Astrocyte of the spinal cord (primary cell): ENCODE measurements around the gene CEP131.

Experiments
- DNase-seq: peaks from one replicate; pipeline ENCODE4 v3.0.0; 2011; ENCODE audit warnings: low read depth, low spot score
- H3K4me3 ChIP-seq: 2 replicates; pipeline ENCODE4 v1.5.1; 2011; ENCODE audit warnings: low read depth, mild to moderate bottlenecking, low read length, moderate library complexity
- in situ Hi-C: cut with HindIII; loops from 2 replicates; pipeline ENCODE4 v1.10.0; 2017; ENCODE audit warnings: low sequenced_read_pairs
- TF ChIP-seq, protein P1 (sequence below): IDR thresholded peaks from 2 replicates; pipeline ENCODE4 v1.5.1; 2012; ENCODE audit warnings: low read depth, mild to moderate bottlenecking, low read length, inconsistent platforms

Gene CEP131

DNA sequence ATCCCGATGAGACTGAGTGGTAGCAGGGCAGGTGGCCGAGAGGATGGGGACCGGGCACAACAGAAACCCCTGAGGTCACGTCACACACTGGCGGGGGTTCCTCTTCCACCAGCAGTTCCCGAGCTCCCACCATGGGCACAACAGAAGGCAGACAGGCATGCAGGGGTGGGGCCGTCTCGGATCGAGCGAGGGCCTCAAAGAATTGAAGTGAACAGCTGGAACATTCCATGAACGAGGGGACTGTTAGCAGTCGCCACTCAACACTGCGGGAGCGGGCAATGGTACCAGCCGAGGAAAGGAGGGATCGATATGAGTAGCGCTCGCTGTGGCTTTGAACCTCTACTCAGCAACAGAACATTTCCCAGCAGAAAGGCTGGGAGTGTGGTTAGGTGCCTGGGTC is 5.3 kb downstream of the CEP131 start:
- in situ Hi-C loops: no loop called here
- no peak overlapping the region for H3K4me3 ChIP-seq
- TF ChIP-seq, protein P1, sequence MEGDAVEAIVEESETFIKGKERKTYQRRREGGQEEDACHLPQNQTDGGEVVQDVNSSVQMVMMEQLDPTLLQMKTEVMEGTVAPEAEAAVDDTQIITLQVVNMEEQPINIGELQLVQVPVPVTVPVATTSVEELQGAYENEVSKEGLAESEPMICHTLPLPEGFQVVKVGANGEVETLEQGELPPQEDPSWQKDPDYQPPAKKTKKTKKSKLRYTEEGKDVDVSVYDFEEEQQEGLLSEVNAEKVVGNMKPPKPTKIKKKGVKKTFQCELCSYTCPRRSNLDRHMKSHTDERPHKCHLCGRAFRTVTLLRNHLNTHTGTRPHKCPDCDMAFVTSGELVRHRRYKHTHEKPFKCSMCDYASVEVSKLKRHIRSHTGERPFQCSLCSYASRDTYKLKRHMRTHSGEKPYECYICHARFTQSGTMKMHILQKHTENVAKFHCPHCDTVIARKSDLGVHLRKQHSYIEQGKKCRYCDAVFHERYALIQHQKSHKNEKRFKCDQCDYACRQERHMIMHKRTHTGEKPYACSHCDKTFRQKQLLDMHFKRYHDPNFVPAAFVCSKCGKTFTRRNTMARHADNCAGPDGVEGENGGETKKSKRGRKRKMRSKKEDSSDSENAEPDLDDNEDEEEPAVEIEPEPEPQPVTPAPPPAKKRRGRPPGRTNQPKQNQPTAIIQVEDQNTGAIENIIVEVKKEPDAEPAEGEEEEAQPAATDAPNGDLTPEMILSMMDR: no peak
- DNase-seq: no peak

DNA sequence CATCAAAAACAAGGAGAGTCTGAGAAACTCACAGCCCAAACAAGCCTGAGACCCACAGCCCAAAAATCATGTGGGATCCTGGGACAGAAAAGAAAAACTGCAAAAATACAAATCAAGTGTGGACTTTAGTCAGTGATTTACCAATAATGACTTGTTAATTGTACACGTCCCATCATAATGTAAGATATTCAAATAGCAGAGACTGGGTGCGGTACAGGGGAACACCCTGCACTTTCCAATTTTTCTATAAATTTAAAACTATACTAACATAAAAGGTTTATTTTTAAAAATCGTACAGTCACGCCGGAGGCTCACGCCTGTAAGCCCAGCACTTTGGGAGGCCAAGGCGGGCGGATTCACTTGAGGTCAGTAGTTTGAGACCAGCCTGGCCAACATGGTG is 8.8 kb downstream of the CEP131 start:
- DNase-seq: no peak
- in situ Hi-C loops: no loop called here
- TF ChIP-seq, protein P1: no peak
- H3K4me3 ChIP-seq: no peak overlapping the region

DNA sequence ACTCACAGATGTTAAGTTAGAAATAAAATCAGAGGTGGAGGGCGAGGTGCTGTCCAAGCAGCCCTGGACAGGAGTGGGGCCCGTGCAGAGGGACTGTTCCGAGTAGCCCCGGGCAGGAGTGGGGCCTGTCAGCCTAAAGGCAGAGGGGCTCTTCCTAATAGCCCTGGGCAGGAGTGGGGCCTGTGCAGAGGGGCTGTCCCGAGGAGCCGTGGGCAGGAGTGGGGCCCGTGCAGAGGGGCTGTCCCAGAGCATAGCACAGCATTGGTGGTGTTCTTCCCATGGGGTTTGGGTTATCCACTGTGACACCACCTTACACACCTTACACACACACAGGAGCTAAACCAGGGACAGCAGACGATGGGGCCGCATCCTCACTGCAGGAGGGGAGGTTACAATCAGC is 10.4 kb downstream of the CEP131 start:
- TF ChIP-seq, protein P1: no peak
- DNase-seq: no peak
- in situ Hi-C loops: no loop called here

DNA sequence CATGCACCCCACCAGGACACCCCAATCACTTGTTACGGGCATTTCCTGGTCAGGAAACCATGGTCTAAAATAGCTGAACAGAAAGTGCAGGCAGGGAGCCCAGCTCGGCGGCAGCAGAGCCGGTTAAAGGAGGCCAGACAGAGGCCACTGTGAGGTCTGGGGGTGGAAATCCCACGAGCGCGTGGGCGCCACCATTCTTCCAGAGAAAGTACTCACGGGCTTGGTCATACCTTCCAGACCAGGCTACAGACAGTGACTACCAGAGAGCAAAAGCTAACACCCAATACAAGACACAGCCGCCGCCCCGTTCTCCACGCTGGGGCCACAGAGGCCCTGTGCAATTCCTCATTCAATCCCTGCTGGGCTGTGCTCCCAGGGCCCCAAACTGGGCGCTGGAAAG is 11.9 kb downstream of the CEP131 start:
- in situ Hi-C loops: no loop called here
- H3K4me3 ChIP-seq: no peak overlapping the region
- peak; percentile 22 for DNase-seq
- TF ChIP-seq, protein P1: peak; percentile 5

More for the DNA sequence above, 10.4 kb downstream of the CEP131 start:
- no peak overlapping the region for H3K4me3 ChIP-seq

DNA sequence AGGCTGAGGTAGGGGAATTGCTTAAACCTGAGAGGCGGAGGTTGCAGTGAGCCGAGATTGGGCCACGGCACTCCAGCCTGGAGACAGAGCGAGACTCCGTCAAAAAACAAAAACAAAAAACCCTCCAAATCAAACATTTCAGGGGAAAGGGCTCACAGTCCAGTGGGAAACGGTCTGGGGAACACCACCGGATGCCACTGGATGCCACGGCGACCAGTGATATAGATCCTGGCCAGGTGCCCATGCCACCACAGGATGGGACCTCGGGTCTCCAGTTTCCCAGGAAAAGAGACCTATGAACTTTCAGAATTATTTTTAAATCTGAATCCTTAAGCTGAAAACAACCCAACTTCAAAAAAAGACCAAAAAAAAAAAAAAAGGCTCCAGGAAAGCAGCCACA is 12.3 kb downstream of the CEP131 start:
- no peak overlapping the region for H3K4me3 ChIP-seq
- TF ChIP-seq, protein P1: no peak
- in situ Hi-C loops: no loop called here
- DNase-seq: no peak

DNA sequence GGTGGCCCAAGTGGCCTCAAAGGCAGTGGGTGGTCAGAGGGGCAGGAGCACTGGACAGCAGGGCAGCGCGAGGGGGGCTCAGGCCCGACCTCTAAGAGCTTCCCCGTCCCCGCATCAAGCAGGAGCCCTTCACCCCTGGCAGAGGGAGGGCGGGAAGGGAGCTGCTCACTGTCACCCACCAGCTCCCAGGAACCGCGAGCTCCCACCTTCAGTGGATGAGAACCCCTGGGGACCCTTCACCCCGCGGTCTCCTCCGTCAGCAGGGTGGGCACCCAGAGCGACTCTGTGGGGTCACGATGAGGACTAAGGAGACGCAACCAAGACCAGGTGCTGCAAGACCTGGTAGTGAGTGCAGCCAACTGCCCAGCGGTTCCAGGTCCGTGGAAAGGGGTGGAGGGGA is 13.6 kb downstream of the CEP131 start:
- no peak for DNase-seq
- in situ Hi-C loops: no loop called here
- no peak overlapping the region for H3K4me3 ChIP-seq
- TF ChIP-seq, protein P1: no peak

DNA sequence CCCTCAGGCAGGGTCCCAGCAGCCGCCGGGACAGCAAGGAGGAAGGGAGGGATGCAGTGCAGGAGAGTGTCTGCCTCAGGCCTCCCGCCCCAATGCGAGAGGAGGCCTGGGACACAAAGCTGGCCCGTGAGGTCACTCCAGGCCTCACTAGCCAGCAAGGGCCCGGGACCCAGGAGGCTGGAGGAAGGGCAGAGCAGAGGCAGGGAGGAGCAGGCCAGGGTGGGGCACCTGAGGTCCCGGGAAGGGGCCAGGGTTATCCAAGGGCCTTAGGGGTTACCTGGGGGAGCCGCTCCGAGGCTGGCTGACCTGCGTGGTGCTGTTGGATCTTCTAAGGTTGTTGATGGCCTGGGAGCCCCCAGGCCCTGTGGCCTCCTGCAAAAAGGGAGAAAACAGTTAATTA is 14.1 kb downstream of the CEP131 start:
- H3K4me3 ChIP-seq: no peak overlapping the region
- in situ Hi-C loops: no loop called here
- TF ChIP-seq, protein P1: no peak
- DNase-seq: no peak
